HepG2 (cell line): ENCODE data around the gene C9orf50. TPM values are rescaled to one million over a fixed set of nuclear protein-coding genes. Genes with fewer than 3 reads are reported as not detected.
A peak's percentile ranks its signal among the peaks of the same experiment; 100 is the strongest.

Experiments used
- BRD4 ChIP-seq: sonication (generic); formaldehyde crosslinking; IDR thresholded peaks from 2 replicates; pipeline ENCODE4 v1.4.0; 2020; ENCODE audit warnings: missing genetic modification reagents
- CBX2 ChIP-seq, 2 experiments: fragments of 200-600 bp in 1 of 2; sonication (generic); formaldehyde crosslinking in 1 of 2; IDR thresholded peaks; 2 replicates each; pipeline versions ENCODE4 v1.7.0 to v1.8.1; 2018 to 2022; ENCODE audit warnings: low read depth in 2 of 2, low read length in 1 of 2, mild to moderate bottlenecking in 1 of 2, missing genetic modification reagents in 1 of 2
- DMTF1 ChIP-seq: sonication (generic); formaldehyde crosslinking; IDR thresholded peaks from 2 replicates; pipeline ENCODE4 v1.4.0; 2020; ENCODE audit warnings: mild to moderate bottlenecking, missing genetic modification reagents
- EEA1 ChIP-seq: sonication (generic); formaldehyde crosslinking; IDR thresholded peaks from 2 replicates; pipeline ENCODE4 v1.5.1; 2020; ENCODE audit warnings: mild to moderate bottlenecking, missing genetic modification reagents, borderline replicate concordance
- ELF3 ChIP-seq: IDR thresholded peaks from 2 replicates; pipeline ENCODE4 v1.6.1; 2016; ENCODE audit warnings: missing genetic modification reagents, missing compliant biosample characterization
- FOXA3 ChIP-seq: IDR thresholded peaks from 2 replicates; pipeline ENCODE4 v1.6.1; 2016; ENCODE audit warnings: missing genetic modification reagents, missing compliant biosample characterization
- GTF3A ChIP-seq: sonication (generic); formaldehyde crosslinking; conservative IDR thresholded peaks from 2 replicates; pipeline ENCODE4 v1.4.0; 2020; ENCODE audit warnings: mild to moderate bottlenecking, missing genetic modification reagents
- KDM6A ChIP-seq: IDR thresholded peaks from 2 replicates; pipeline ENCODE4 v1.6.1; 2016; ENCODE audit warnings: low read depth
- KLF16 ChIP-seq, 2 experiments: sonication (generic) in 1 of 2; formaldehyde crosslinking in 1 of 2; IDR thresholded peaks; 2 replicates each; pipeline versions ENCODE4 v1.6.1 to v1.8.0; 2016 to 2023; ENCODE audit warnings: missing genetic modification reagents in 2 of 2, missing compliant biosample characterization in 1 of 2
- MAF1 ChIP-seq: sonication (generic); formaldehyde crosslinking; IDR thresholded peaks from 2 replicates; pipeline ENCODE4 v1.5.0; 2020; ENCODE audit warnings: missing genetic modification reagents, borderline replicate concordance
- MAFF ChIP-seq: IDR thresholded peaks from 2 replicates; pipeline ENCODE4 v1.6.1; 2011; ENCODE audit warnings: low read depth, low read length, improper control_type of control experiment
- MAX ChIP-seq: IDR thresholded peaks from 2 replicates; pipeline ENCODE4 v1.6.1; 2012; ENCODE audit warnings: inconsistent platforms
- ONECUT2 ChIP-seq: sonication (generic); formaldehyde crosslinking; IDR thresholded peaks from 2 replicates; pipeline ENCODE4 v1.4.0; 2020; ENCODE audit warnings: missing genetic modification reagents
- THRA ChIP-seq: sonication (generic); formaldehyde crosslinking; IDR thresholded peaks from 2 replicates; pipeline ENCODE4 v1.4.0; 2020; ENCODE audit warnings: missing genetic modification reagents, borderline replicate concordance
- THYN1 ChIP-seq: sonication (generic); formaldehyde crosslinking; IDR thresholded peaks from 2 replicates; pipeline ENCODE4 v1.8.1; 2023; ENCODE audit warnings: low read depth, mild to moderate bottlenecking, moderate library complexity, missing genetic modification reagents, borderline replicate concordance
- ZNF121 ChIP-seq: sonication (generic); formaldehyde crosslinking; IDR thresholded peaks from 2 replicates; pipeline ENCODE4 v1.5.0; 2020; ENCODE audit warnings: mild to moderate bottlenecking, missing genetic modification reagents
- ZNF24 ChIP-seq: fragments of 450-650 bp; IDR thresholded peaks from 2 replicates; pipeline ENCODE4 v1.6.1; 2017; ENCODE audit warnings: antibody characterized with exemption, mild to moderate bottlenecking
- ZNF501 ChIP-seq: sonication (generic); formaldehyde crosslinking; IDR thresholded peaks from 2 replicates; pipeline ENCODE4 v1.5.1; 2020; ENCODE audit warnings: mild to moderate bottlenecking, moderate library complexity, missing genetic modification reagents
- ZNF577 ChIP-seq: sonication (generic); formaldehyde crosslinking; IDR thresholded peaks from 2 replicates; pipeline ENCODE4 v1.4.0; 2020; ENCODE audit warnings: mild to moderate bottlenecking, low read depth, missing genetic modification reagents, borderline replicate concordance
- ZNF598 ChIP-seq: sonication (generic); formaldehyde crosslinking; IDR thresholded peaks from 2 replicates; pipeline ENCODE4 v1.5.1; 2020; ENCODE audit warnings: mild to moderate bottlenecking, missing genetic modification reagents, borderline replicate concordance
- ZNF709 ChIP-seq: sonication (generic); formaldehyde crosslinking; IDR thresholded peaks from 2 replicates; pipeline ENCODE4 v1.5.0; 2020; ENCODE audit warnings: mild to moderate bottlenecking, missing genetic modification reagents
- polyA plus RNA-seq, 8 experiments: library from polyadenylated mRNA; depleted of rRNA in 3 of 8; stranded (reverse) in 7 of 8; unstranded in 1 of 8; fragments of >200 nt; fragmentation: Illumina TruSeq in 4 of 8; extraction: Trizol in 4 of 8; gene quantifications; 2 replicates each; pipeline versions ENCODE4 v1.2.1 to v1.2.3, GENCODE V29; 2011 to 2016; ENCODE audit warnings: low read depth in 4 of 8, missing spikeins in 1 of 8, mixed read lengths in 1 of 8; ENCODE audit not compliant: insufficient read depth in 1 of 8
- total RNA-seq, 5 experiments: library from RNA; depleted of rRNA; stranded (reverse); fragments of >200 nt; fragmentation: Illumina TruSeq; extraction: Trizol; gene quantifications; 2 replicates each; pipeline ENCODE4 v1.2.3, GENCODE V29; 2016; ENCODE audit warnings: low read depth in 1 of 5
- TF ChIP-seq, protein P1 (sequence below): IDR thresholded peaks from 2 replicates; pipeline ENCODE4 v1.4.0; 2020; ENCODE audit warnings: mild to moderate bottlenecking, missing genetic modification reagents

Gene C9orf50
- total and polyA plus RNA-seq, 2 of the 13 experiments (the other 11 are each of a cell fraction or from before 2014, with no cell fraction given), result not detected

- TF ChIP-seq KDM6A (CRISPR knock-in tag), result no peak; the same call in 1 of the 2 replicates
- TF ChIP-seq DMTF1, result no peak
- peak; percentile 62 for TF ChIP-seq ZNF709
- TF ChIP-seq ZNF577 (CRISPR knock-in tag), result 0 out of 2 replicates have a peak, but pooled peaks have one; percentile 62
- peak; percentile 97 for TF ChIP-seq BRD4 (CRISPR knock-in tag)
- peak; percentile 89 for TF ChIP-seq THRA (CRISPR knock-in tag)
- no peak for TF ChIP-seq CBX2 (IDR thresholded peaks at IDR 0.05; ENCODE audit: low read depth, low read length)
- TF ChIP-seq CBX2 (CRISPR knock-in tag; IDR thresholded peaks at IDR 0.05; ENCODE audit: low read depth), result no peak
- peak; percentile 84 for TF ChIP-seq MAX
- TF ChIP-seq, protein P1, sequence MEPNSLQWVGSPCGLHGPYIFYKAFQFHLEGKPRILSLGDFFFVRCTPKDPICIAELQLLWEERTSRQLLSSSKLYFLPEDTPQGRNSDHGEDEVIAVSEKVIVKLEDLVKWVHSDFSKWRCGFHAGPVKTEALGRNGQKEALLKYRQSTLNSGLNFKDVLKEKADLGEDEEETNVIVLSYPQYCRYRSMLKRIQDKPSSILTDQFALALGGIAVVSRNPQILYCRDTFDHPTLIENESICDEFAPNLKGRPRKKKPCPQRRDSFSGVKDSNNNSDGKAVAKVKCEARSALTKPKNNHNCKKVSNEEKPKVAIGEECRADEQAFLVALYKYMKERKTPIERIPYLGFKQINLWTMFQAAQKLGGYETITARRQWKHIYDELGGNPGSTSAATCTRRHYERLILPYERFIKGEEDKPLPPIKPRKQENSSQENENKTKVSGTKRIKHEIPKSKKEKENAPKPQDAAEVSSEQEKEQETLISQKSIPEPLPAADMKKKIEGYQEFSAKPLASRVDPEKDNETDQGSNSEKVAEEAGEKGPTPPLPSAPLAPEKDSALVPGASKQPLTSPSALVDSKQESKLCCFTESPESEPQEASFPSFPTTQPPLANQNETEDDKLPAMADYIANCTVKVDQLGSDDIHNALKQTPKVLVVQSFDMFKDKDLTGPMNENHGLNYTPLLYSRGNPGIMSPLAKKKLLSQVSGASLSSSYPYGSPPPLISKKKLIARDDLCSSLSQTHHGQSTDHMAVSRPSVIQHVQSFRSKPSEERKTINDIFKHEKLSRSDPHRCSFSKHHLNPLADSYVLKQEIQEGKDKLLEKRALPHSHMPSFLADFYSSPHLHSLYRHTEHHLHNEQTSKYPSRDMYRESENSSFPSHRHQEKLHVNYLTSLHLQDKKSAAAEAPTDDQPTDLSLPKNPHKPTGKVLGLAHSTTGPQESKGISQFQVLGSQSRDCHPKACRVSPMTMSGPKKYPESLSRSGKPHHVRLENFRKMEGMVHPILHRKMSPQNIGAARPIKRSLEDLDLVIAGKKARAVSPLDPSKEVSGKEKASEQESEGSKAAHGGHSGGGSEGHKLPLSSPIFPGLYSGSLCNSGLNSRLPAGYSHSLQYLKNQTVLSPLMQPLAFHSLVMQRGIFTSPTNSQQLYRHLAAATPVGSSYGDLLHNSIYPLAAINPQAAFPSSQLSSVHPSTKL (CRISPR knock-in tag), result peak; percentile 93
- peak; percentile 85 for TF ChIP-seq ELF3 (CRISPR knock-in tag)
- no peak for TF ChIP-seq EEA1 (CRISPR knock-in tag)
- TF ChIP-seq ZNF24, result no peak
- TF ChIP-seq KLF16 (CRISPR knock-in tag; IDR thresholded peaks at IDR 0.05), result peak in 1 of 2 experiments; percentile 95; a peak in 2 of 4 replicates
- peak; percentile 78; the same call in 1 of the 2 replicates for TF ChIP-seq MAF1
- peak; percentile 86 for TF ChIP-seq FOXA3 (CRISPR knock-in tag)
- peak; percentile 38; the same call in 1 of the 2 replicates for TF ChIP-seq ZNF121 (CRISPR knock-in tag)
- no peak for TF ChIP-seq THYN1 (CRISPR knock-in tag)
- no peak for TF ChIP-seq MAFF
- TF ChIP-seq ZNF598 (CRISPR knock-in tag), result no peak
- TF ChIP-seq GTF3A (CRISPR knock-in tag), result 0 out of 2 replicates have a peak, but pooled peaks have one; percentile 67
- peak; percentile 70 for TF ChIP-seq ZNF501 (CRISPR knock-in tag)
- peak; percentile 54 for TF ChIP-seq ONECUT2 (CRISPR knock-in tag)
Observed at GRCh38 chr9:129597355-129598088, 23.4 kb downstream of the C9orf50 start (continued).
